NCI-H2029 (cell line): ENCODE data around the gene COL16A1.

ENCODE experiments used
- DNase-seq: peaks from one replicate; lab custom pipeline; 2025; lab: John Stamatoyannopoulos, UW

COL16A1 gene

DNA sequence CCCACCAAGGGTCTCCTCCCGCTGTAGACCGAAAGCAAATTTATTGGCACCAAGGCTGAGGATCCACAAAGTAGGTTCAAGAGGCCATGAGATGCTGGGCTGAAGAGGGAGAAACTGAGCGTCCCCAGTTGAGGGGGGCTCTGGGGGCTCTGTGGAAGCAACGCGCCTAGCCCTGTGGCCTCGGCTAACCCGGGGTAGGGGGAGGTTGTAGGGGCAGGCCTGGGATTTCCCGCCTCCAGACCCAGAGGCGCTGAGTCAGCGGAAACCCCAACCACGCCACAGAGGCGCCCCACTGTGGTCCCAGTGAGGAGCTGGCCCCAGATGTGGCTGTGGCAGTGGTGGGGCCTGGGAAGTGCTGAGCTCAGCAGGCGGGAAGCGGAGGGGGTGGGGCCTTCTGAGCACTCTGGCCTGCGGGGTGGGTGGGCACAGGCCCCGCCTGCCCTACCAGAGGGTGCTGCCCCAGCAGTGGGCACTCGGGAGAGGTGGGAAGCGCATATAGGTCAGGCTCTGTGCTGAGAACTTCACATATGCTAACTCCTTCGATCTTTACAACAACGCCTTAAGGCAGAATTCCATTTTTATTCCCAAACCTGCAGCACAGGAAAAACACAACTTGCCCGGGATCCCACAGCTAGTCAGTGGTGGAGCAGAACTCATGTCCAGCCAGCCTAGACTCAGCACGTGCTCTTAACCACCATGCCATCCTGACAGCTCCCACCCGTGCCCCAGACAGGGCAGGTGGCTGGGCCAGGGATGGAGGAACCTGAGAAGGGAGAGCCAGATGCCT, 1.5 kb upstream of the COL16A1 start:
- DNase-seq = no peak

DNA sequence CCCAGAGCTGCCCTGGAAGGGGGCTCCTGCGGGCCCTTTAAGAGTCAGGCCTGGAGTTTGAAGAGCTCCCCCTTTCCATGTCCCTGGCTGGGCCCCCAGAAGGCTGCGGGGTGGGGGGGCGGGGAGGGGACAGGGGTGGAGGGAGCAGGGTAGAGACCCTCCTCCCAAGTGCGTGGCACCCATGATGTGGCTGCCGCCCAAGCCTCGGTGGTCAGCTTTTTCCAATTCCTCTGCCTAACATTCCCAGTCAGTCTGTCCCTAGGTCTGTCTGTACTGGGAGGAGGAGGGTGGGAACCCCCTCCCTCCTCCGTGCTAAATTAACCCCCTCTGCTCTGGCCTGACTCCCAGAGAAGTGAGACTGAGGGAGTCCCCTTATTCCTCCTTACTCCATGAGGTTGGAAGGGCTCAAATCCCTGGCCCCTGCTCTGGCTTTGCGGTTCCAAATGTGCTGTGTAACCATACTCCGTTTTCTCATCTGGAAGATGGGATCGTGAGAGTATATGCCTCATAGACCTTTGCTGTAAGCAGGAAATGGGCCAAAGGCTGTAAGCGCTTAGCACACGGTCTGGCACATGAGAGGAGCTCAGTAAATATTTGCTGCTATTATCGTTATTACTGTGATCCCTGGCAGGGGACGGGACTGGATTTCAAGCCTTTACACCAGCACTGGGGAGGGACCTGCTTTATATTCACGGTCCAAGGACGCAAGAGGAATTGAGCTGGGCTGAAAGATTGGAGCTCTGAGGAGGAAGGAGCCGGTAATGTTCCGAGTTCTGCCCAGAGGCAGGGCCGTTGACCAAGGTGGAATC, 658 bp upstream of the COL16A1 start:
- peak; percentile 70 for DNase-seq

DNA sequence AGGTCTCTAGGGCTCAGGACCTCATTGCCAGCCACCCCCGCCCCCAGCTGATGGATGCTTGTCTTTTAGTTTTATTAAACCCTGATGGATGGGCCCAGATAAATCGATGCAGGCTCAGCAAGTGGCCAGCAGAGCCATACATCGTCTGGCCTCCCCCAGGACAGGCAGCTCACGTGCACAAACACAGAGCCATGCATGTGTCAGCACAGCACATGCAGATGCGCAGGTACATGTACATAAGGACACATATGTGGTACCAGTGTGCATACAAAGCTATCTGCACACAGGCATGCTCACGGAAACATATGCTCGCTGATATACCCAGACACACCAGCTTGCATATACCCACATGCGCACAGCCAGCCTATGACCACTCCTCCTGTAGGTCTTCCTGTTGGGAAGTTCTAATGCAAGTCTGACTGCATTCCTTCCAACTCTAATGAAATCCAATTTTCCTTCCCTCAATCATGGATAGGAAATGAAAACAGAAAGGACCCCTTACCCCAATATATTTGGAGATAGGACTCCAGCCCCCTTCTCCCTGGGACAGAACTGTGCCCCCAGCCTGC, 897 bp downstream of the COL16A1 start:
- DNase-seq = no peak

DNA sequence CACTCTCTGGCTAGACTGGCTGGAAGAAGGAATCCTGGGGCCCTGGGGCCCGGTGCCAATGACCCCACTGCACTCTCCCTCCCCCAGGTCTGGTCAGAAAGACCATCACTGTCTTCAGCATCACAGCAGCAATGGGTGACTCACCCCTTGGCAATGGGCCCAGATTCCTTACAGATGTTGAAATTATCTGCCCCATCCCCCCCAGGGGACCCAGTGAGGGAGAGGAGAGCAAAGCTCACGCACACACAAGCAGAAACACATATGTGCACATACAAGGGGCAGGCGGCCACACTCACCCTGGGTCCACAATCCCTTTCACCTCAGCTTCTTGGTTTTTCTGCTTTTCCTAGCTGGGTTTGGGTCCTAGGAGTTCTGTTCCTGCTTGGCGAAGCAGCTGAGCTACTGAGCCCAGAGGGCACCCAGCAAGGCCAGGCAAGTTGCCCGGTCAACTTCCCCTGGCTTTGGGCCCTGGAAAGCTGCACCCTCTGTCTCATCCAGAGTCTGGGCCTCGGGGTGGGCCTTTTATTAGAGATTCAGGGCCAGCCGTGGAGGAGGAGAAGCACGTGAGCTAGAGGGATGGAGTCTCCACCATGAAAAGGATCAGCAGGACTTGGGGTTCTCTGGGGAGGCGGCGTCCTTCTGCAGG, 2.6 kb downstream of the COL16A1 start:
- peak; percentile 56 for DNase-seq

DNA sequence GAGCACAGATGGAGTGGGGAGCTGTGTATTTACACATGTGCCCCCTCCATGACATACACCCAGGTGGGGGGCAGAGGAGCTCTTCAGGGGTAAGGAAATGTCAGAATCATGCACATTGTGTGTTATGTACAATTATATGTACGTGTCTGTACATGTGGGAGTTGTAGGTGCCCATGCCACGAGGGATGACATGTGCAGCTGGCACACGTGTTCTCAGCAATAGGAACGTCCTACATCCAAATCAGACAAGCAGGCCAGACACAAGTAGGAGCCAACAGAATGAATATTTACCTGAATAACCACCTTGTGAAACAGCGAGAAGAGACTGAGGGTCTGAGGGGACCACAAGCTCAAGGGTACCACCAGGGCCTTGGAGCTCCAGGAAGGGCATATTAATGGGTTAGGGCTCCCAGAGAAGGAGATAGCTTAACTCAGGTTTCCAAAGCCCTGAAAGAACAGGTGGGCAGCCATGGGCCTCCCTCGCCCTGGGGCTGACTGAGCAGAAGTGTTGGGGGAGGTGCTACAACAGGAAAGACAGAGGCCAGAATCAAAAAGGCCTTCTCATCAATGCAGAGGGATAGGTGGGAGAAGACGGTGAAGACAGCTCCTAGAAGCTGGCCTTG, 3.2 kb downstream of the COL16A1 start:
- no peak for DNase-seq

DNA sequence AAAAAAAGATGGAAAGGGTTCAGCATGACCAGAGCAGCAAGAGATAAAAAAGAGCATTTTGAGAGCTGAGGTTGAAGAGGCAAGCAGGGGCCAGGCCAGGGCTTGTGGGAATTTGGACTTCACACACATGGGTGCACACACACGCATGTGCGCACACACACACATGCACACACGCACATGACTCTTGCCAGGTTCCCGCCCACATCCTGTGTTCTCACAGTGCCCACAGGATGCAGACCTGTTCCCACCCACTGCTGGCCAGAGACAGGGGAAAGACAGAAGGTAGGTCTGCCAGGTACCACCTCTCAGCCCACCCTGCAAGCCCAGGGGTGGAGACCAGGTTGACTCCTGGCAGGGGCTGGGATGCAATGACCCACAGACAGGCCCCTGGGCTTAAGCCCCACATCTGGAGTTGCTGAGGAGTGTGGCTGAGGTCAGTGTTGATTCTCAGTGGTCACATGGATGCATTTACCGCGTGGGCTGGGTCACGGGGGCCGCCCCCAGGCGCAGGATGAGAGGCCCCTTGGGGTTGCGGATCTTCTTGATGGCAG, 4.4 kb downstream of the COL16A1 start:
- no peak for DNase-seq

DNA sequence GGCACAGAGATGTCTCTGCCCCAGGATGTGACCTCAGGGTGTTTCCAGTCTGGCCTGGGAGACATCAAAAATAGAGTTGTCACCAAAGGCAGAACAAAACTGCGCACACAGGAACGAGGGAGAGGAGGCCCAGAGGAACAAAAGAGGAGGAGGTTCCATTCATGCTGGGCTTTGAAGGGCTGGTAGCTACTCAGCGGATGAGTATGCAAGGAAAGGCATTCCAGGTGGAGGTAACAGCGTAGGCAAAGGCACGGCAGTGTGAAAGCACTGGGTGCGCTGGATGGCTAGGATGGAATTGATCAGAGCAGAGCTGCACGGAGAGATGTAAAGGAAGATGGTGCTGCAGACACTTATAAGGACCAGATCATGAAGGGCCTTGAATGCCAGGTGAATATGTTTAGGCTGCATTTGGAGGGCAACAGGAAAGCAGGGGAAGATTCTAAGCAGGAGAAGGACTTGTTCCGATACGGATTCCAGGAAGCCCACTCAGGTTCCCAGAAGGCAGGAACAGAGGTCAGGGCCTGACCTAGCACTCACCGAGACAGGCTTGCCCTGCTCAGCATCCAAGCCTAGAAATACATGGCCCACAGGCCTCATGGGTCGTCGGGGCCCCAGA, 6.3 kb downstream of the COL16A1 start:
- DNase-seq = no peak

DNA sequence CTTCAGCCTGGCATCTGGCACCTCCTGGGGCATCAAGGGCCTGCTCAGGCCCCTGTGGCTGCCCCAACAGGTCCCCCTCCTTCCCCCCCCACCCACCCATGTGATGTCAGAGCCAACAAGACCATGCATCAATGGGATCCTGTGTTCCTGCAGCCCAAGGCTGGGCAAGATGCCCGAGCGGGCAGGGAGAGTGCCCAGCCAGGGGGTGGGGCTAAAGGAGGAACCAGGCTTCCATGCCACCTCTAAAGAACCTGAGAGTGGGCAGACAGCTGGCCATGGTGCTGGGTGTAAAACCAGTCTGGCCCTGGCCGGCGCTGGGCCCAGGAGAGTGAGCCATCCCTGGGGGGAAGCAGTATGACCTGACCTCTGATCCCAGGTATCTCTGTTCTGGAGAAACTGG, 7.6 kb downstream of the COL16A1 start:
- peak; percentile 76 for DNase-seq

DNA sequence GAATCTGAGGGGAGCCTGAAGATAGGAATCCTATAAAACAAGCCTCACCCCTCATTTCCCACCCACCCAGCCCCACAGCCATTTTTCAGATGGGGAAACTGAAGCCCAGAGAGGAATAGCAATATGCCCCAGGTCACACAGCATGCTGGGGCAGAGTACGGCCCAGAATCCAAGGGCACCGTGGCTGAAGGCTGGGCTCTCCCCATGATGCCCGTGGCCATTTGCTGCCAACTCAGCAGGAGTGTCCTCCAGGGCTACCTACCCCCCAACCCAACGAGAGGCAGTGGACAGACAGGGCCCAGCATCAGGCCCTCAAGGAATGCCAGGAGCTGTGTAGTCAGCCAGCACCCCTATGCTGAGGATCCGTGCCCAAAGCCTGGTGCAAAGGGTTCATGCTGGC, 8.5 kb downstream of the COL16A1 start:
- DNase-seq = no peak

DNA sequence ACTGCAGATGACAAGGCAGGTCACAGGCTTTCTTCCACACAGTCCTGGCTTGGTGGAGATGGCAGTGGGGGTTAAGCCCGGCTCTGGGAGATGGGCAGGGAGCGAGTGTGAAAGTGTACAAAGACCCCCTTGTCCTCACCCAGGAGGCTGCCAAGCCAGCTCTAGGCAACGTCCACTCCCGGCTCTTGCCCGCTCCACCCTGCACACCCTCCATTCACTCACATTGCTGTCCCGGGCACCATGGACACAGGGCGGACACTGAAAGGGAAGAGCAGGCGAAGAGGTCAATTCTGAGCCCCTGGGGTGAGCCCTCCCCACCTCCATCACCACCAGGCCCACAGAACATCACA, 8.9 kb downstream of the COL16A1 start:
- DNase-seq = no peak

DNA sequence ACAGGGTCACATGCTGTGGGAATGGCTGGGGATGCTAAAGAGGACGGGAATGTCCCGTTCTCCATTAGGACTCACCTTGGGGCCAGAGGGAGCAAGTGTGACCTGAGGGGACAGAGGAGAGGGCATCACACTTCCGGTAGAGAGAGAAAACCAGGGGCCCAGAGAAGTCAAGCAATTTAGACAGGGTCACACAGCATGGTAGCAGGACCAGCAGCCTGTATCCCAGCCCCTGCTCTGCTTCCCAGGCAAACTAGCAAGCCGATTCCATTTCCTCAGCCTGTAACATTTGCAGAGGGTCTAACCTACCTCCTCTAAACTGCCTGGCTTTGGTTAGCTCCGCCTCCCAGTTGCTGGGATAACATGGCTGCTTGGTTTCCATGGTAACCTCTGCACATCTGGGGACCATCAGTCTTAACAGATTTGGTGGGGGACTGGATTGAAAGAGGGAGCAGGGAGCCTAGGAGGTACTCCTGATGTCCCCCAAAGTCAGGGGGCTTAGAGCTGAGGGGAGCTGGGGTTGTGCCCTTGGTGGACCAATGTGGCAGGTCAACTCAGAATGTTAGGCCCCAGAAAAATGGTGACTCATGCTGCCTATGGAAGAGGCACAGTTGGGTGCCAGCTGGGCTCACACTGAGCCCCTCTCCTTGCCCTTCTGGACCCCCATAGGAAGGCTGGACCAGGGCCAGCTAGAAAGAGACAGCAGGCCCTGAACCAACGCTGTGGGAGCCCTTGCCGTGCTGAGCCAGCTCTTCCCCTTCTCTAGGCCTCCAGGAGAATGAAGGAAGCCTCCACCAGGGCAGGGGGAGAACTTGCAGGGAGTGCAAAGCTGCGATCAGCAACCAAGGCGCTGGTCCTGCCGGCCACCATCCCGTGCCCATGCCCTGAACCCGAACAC, 9.5 kb downstream of the COL16A1 start:
- DNase-seq = no peak

DNA sequence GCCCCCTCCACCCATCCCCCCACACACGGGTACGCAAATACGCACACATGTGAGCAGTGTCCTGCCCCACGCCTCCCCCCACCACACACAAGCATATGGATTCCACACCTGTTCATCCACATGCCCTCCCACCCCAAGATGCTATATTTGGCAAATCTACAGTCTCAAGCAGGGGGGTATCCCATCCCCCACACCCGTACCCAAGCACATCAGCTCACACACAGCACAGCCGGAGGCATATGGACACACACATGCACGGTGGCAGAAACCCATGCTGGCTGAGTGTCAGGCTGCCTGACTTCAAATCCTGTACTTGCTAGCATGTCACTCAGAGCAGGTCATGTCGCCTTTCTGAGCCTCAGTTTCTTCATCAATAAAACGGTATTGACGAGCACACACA, 10.6 kb downstream of the COL16A1 start:
- DNase-seq = no peak

DNA sequence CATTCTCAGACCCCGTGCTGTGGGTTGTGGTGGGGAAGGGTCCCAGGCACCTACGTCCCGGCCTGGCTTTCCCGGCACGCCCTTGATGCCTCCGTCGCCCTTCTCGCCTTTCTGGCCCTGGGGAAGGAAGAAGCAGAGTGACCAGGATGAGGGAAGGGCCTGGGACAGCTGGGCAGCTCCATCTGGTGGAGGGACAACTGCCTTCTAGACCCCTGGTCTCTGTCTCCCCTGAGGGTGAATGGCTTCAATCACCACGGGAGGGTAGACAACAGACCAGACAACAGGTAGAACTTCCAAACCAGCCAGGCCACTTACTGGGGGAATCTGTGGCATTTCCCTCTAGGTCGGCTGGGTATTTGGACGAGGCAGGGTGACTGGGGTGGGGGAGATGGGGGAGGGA, 11.9 kb downstream of the COL16A1 start:
- DNase-seq = no peak

DNA sequence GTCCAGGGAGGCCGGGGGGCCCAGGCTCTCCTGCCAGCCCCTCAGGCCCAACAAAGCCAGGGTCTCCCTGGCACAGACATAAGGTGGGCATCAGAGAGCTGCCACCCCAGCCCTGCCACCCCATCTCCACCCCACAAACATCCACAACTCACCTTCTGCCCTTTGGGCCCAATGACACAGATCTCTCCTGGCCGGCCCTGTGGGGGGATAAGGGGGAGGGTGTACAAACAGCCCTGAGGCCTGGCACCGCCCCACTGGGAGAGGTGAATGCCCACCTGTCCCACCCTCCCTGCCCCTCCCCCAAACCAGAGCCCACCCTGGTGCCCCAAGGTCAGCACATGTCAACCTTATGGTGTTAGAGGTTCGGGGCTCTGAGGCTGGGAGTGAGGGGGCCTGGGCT, 12.4 kb downstream of the COL16A1 start:
- no peak for DNase-seq

DNA sequence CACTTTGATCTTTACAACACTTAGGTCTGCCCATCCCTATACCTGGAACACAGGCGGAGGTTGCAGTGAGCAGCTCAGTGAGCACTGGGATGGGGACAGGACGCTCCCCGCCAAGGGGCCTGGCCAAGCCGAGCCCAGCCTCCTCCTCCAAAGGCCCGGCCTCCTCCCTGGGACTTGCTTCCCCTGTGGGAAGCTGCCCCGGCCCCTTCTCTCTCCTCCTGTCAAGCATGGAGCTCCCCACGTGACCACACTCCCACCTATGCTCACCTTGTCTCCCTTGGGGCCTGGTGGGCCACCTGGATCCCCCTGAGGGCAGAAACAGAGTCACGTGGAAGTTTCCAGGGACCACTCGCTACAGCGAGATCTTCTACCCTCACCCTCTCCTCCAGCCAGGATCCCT, 12.9 kb downstream of the COL16A1 start:
- DNase-seq = no peak

DNA sequence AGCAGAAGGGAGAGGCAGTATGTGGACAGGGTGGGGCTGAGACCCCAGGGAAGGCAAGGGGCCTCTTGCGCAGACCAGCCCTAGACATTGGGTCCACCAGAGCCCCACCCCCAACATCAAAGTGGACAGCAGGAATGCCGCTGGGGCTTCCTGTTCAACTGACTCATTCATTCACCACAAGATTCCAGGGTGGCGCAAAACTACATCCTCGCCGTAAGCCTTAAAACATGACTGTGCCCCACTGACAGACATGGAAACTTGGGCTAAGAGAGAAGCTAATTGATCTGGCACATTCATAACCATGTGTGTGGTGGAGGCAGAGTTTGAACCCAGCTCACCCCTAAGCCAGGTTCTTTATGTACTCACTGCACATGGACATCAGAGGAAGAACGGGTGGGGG, 14.0 kb downstream of the COL16A1 start:
- DNase-seq = no peak

DNA sequence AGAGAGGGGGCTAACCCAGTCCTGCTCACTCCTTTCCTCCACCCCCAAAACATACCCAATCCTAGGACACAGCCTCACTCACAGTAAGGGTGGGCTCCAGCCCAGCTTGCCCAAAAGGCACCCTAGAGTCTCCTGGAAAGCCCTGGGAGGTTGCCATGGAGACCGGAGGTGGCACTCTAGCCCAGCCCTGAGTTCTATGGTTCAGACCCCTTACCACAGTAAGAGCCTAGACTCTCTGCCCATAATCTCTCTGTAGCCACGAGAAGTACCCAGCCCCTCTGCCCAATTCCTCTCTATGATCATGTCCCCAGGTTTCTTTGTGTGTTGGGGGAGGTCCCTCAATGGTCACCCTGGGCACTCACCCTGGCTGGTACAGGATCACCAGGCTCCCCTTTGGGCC, 14.4 kb downstream of the COL16A1 start:
- DNase-seq = no peak

DNA sequence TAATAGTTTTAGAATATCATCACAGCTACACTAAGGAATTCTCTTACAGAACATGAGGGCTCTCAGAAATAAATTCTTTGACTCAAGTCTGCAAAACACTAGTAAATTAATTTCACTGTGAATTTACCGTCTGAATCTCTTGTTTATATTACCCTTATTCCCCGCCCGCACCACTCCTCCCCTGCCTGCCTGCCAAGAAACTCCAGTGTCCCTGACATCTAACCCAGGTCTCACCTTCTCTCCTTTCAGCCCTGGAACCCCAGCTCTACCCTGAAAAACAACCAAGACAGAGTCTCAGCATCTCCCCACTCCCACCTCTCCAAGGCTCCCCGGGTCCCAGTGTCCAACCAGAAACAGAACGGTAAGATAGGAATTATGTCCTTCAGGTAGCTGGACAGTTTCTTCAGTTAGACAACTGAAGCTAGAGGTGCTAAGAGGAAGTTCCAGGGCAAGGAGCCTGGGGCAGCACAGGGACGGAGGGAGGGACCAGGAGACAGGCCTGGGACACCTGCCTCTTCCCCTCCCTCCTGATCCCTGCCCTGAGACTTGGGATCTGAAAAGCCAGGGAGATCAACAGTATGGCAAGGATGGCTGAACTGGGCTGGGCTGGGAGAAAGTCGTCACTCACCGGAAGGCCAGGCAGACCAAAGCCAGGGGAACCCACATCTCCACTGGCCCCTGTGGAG, 15.4 kb downstream of the COL16A1 start:
- no peak for DNase-seq

DNA sequence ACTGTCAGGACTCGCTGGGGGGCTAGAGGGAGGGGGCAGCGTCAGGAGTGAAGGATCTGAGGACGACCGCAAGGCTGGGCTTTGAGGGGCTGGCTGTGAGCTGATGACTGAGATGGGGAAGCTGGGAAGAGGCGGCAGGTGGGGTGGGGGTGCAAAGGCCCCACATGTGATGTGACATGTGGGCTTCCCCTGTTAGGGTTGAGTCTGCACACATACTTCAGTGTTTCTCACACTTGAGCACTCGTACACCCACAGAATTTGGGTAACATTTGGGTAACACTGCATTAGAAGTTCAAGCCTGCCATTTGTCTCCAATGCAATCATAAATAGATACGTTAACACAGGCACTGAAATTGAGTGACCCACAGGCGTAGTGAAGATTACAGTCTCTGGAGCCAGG, 16.2 kb downstream of the COL16A1 start:
- no peak for DNase-seq

DNA sequence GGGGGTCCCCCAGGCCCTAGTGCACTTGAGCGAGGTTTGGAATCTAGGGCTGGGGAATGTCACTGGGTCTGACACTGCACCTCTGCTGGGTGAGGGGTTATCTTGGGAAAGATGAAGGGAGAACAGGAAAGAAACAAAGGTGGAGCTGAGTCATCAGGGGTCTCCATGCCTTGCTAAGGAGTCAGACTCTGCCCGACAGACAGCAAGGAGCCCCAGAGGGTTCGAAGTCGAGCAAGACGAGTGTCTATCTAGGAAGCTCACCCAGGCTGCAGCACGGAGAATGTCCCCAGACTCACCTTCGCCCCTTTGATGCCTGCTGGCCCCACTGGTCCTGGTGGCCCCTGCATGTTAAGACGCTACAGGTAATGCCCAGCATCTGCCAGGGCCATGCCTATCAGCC, 18.0 kb downstream of the COL16A1 start:
- DNase-seq = no peak
